MM.1S (cell line): Measurements from ENCODE around the gene MAGI1.

Source experiments
- DNase-seq: peaks from one replicate; pipeline ENCODE4 v3.0.0-alpha.2; 2015
- H2AFZ ChIP-seq: fragments of 300-600 bp; sonication (generic); 2 replicates; pipeline ENCODE4 v1.6.0; 2016; ENCODE audit warnings: antibody characterized with exemption, low read length
- H3F3A ChIP-seq: fragments of 300-600 bp; sonication (generic); 2 replicates; pipeline ENCODE4 v1.6.1; 2016; ENCODE audit warnings: mild to moderate bottlenecking, antibody characterized with exemption, low read length, moderate library complexity, mixed read lengths; ENCODE audit not compliant: insufficient read depth
- H3K27ac ChIP-seq: fragments of 300-600 bp; sonication (generic); 2 replicates; pipeline ENCODE4 v1.5.1; 2016; ENCODE audit warnings: mild to moderate bottlenecking, low read length
- H3K27me3 ChIP-seq: fragments of 300-600 bp; sonication (generic); replicated peaks from 2 replicates; pipeline ENCODE4 v1.6.0; 2016; ENCODE audit warnings: low read length; ENCODE audit not compliant: insufficient read depth
- H3K36me3 ChIP-seq: fragments of 300-600 bp; sonication (generic); replicated peaks from 2 replicates; pipeline ENCODE4 v1.6.1; 2016; ENCODE audit warnings: mild to moderate bottlenecking, low read length, mixed read lengths; ENCODE audit not compliant: insufficient read depth
- H3K4me1 ChIP-seq: fragments of 300-600 bp; sonication (generic); 2 replicates; pipeline ENCODE4 v1.6.1; 2016; ENCODE audit warnings: low read length, mixed read lengths
- H3K4me2 ChIP-seq: fragments of 300-600 bp; sonication (generic); 2 replicates; pipeline ENCODE4 v1.6.0; 2016; ENCODE audit warnings: low read depth, low read length
- H3K4me3 ChIP-seq: fragments of 300-600 bp; sonication (generic); 2 replicates; pipeline ENCODE4 v1.5.1; 2016; ENCODE audit warnings: low read length, mixed read lengths
- H3K79me2 ChIP-seq: fragments of 300-600 bp; sonication (generic); 2 replicates; pipeline ENCODE4 v1.6.1; 2016; ENCODE audit warnings: mixed run types, low read length, mixed read lengths
- H3K9ac ChIP-seq: fragments of 300-600 bp; sonication (generic); 2 replicates; pipeline ENCODE4 v1.6.1; 2016; ENCODE audit warnings: low read length, mixed read lengths
- H3K9me2 ChIP-seq: fragments of 300-600 bp; sonication (generic); replicated peaks from 2 replicates; pipeline ENCODE4 v1.6.1; 2016; ENCODE audit warnings: mild to moderate bottlenecking, low read length, mixed read lengths; ENCODE audit not compliant: insufficient read depth
- H3K9me3 ChIP-seq: fragments of 300-600 bp; sonication (generic); replicated peaks from 2 replicates; pipeline ENCODE4 v1.6.1; 2016; ENCODE audit warnings: mild to moderate bottlenecking, low read length, mixed read lengths; ENCODE audit not compliant: insufficient read depth
- H4K20me1 ChIP-seq: fragments of 300-600 bp; sonication (generic); 2 replicates; pipeline ENCODE4 v1.6.1; 2016; ENCODE audit warnings: mild to moderate bottlenecking, low read length, moderate library complexity, mixed read lengths; ENCODE audit not compliant: insufficient read depth
- CTCF ChIP-seq: fragments of 300-600 bp; sonication (generic); IDR thresholded peaks from 2 replicates; pipeline ENCODE4 v1.5.1; 2016; ENCODE audit warnings: antibody characterized with exemption, low read length, mixed read lengths
- EZH2 ChIP-seq: fragments of 300-600 bp; sonication (generic); optimal IDR thresholded peaks from 2 replicates; pipeline ENCODE3; 2017; ENCODE audit warnings: low read depth, mild to moderate bottlenecking, antibody characterized with exemption, low read length, mixed read lengths
- EZH2phosphoT487 ChIP-seq: fragments of 300-600 bp; sonication (generic); IDR thresholded peaks from 2 replicates; pipeline ENCODE4 v1.6.1; 2018; ENCODE audit warnings: antibody characterized with exemption, low read length

The MAGI1 gene

GRCh38 chr3:65669163-65669875, 369.4 kb downstream of the MAGI1 start:
- no peaks in the 10 kb centered on the region for H3K27me3 ChIP-seq
- no peak for DNase-seq
- no peaks in the 10 kb centered on the region for H3F3A ChIP-seq
- no peaks in the 10 kb centered on the region for H3K36me3 ChIP-seq
- H3K4me3 ChIP-seq = no peak overlapping the region
- no peak overlapping the region for H3K27ac ChIP-seq
- H4K20me1 ChIP-seq = no peaks in the 10 kb centered on the region
- no peak overlapping the region for H3K9ac ChIP-seq
- H3K4me1 ChIP-seq = no peaks in the 10 kb centered on the region
- TF ChIP-seq CTCF (no peak), EZH2 (no peak), EZH2phosphoT487 (no peak)
- no peak overlapping the region for H2AFZ ChIP-seq
- no peaks in the 10 kb centered on the region for H3K79me2 ChIP-seq
- no peaks in the 10 kb centered on the region for H3K9me2 ChIP-seq
- H3K4me2 ChIP-seq = no peak overlapping the region
- H3K9me3 ChIP-seq = no peaks in the 10 kb centered on the region

- DNase-seq = no peak
- H3F3A ChIP-seq = no peaks in the 10 kb centered on the region
- no peak overlapping the region for H3K4me2 ChIP-seq
- no peaks in the 10 kb centered on the region for H3K27me3 ChIP-seq
- H3K9me2 ChIP-seq = no peaks in the 10 kb centered on the region
- no peaks in the 10 kb centered on the region for H3K36me3 ChIP-seq
- H2AFZ ChIP-seq = no peak overlapping the region
- H3K9me3 ChIP-seq = no peaks in the 10 kb centered on the region
- H3K4me3 ChIP-seq = no peak overlapping the region
- TF ChIP-seq CTCF (no peak), EZH2phosphoT487 (no peak), EZH2 (no peak)
- no peaks in the 10 kb centered on the region for H3K79me2 ChIP-seq
- no peaks in the 10 kb centered on the region for H3K4me1 ChIP-seq
- H4K20me1 ChIP-seq = no peaks in the 10 kb centered on the region
- H3K27ac ChIP-seq = no peak overlapping the region
- H3K9ac ChIP-seq = no peak overlapping the region
Observed at GRCh38 chr3:65667963-65668362, 370.8 kb downstream of the MAGI1 start.

- no peak for DNase-seq
Observed at GRCh38 chr3:65666448-65667091, 372.1 kb downstream of the MAGI1 start.

More at GRCh38 chr3:65666448-65667091, 372.1 kb downstream of the MAGI1 start:
- Histone ChIP-seq H2AFZ (no peak overlapping the region), H3K79me2 (no peaks in the 10 kb centered on the region), H3K27ac (no peak overlapping the region), H3K9me3 (no peaks in the 10 kb centered on the region), H3F3A (no peaks in the 10 kb centered on the region), H3K4me1 (no peaks in the 10 kb centered on the region), H4K20me1 (no peaks in the 10 kb centered on the region), H3K4me3 (no peak overlapping the region), H3K27me3 (no peaks in the 10 kb centered on the region), H3K9me2 (no peaks in the 10 kb centered on the region), H3K9ac (no peak overlapping the region), H3K36me3 (no peaks in the 10 kb centered on the region), H3K4me2 (no peak overlapping the region)
- TF ChIP-seq CTCF (no peak), EZH2 (no peak), EZH2phosphoT487 (no peak)
